HL-60 (cell line): ENCODE measurements around the gene ZNF200.

ENCODE experiments used
- GABPA ChIP-seq: IDR thresholded peaks from 2 replicates; pipeline ENCODE4 v1.6.1; 2012; ENCODE audit warnings: low read depth
- POLR2AphosphoS5 ChIP-seq: IDR thresholded peaks from 2 replicates; pipeline ENCODE4 v1.6.1; 2012; ENCODE audit warnings: low read depth
- SPI1 ChIP-seq: IDR thresholded peaks from 2 replicates; pipeline ENCODE4 v1.6.1; 2012; ENCODE audit warnings: low read depth, mild to moderate bottlenecking, borderline replicate concordance
- TF ChIP-seq, protein P1 (sequence below): IDR thresholded peaks from one replicate; pipeline ENCODE4 v1.5.1; 2011; ENCODE audit warnings: low read length, control low read depth, inconsistent platforms; ENCODE audit not compliant: insufficient read depth
- TF ChIP-seq, protein P2 (sequence below): IDR thresholded peaks from 2 replicates; pipeline ENCODE4 v1.6.1; 2012; ENCODE audit warnings: low read depth; ENCODE audit not compliant: insufficient replicate concordance

DNA sequence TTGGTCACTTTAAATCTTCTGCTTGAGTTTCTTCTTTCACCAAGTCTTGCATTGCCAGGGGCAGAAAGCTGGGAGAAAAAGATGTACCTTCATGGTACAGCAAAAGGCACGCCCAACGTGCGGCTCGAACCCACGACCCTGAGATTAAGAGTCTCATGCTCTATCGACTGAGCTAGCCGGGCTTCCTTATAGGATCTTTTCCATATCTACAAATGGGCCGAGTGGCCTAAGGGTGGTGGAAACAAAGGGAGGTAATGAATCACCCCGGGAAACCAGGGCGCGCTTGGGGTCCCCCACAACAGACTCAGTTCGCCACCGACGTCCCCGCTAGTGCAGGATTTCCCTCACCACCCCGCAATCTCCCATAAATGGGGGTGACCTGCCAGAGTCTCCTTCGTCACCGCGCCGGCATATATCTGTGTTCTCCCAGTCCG, 54.5 kb downstream of the ZNF200 start:
- TF ChIP-seq POLR2AphosphoS5 (no peak), GABPA (no peak), SPI1 (no peak)
- TF ChIP-seq, protein P1, sequence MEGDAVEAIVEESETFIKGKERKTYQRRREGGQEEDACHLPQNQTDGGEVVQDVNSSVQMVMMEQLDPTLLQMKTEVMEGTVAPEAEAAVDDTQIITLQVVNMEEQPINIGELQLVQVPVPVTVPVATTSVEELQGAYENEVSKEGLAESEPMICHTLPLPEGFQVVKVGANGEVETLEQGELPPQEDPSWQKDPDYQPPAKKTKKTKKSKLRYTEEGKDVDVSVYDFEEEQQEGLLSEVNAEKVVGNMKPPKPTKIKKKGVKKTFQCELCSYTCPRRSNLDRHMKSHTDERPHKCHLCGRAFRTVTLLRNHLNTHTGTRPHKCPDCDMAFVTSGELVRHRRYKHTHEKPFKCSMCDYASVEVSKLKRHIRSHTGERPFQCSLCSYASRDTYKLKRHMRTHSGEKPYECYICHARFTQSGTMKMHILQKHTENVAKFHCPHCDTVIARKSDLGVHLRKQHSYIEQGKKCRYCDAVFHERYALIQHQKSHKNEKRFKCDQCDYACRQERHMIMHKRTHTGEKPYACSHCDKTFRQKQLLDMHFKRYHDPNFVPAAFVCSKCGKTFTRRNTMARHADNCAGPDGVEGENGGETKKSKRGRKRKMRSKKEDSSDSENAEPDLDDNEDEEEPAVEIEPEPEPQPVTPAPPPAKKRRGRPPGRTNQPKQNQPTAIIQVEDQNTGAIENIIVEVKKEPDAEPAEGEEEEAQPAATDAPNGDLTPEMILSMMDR: no peak
- TF ChIP-seq, protein P2, sequence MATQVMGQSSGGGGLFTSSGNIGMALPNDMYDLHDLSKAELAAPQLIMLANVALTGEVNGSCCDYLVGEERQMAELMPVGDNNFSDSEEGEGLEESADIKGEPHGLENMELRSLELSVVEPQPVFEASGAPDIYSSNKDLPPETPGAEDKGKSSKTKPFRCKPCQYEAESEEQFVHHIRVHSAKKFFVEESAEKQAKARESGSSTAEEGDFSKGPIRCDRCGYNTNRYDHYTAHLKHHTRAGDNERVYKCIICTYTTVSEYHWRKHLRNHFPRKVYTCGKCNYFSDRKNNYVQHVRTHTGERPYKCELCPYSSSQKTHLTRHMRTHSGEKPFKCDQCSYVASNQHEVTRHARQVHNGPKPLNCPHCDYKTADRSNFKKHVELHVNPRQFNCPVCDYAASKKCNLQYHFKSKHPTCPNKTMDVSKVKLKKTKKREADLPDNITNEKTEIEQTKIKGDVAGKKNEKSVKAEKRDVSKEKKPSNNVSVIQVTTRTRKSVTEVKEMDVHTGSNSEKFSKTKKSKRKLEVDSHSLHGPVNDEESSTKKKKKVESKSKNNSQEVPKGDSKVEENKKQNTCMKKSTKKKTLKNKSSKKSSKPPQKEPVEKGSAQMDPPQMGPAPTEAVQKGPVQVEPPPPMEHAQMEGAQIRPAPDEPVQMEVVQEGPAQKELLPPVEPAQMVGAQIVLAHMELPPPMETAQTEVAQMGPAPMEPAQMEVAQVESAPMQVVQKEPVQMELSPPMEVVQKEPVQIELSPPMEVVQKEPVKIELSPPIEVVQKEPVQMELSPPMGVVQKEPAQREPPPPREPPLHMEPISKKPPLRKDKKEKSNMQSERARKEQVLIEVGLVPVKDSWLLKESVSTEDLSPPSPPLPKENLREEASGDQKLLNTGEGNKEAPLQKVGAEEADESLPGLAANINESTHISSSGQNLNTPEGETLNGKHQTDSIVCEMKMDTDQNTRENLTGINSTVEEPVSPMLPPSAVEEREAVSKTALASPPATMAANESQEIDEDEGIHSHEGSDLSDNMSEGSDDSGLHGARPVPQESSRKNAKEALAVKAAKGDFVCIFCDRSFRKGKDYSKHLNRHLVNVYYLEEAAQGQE: no peak
